Thyroid gland (tissue), 4 donors: ENCODE data around the gene PSD2. TPM values are rescaled to one million over a fixed set of nuclear protein-coding genes. Genes with fewer than 3 reads are reported as not detected.

Source experiments
- DNase-seq, 2 donors: peaks; one replicate each; pipeline ENCODE4 v3.0.0-alpha.2; 2019
- H3K27ac ChIP-seq, 3 donors: fragments of 200-600 bp; sonication (generic); 1 replicate in 2 of 3; 2 replicates in 1 of 3; pipeline ENCODE4 v1.5.1; 2016 to 2019; ENCODE audit warnings: mild to moderate bottlenecking in 1 of 3, moderate library complexity in 1 of 3
- H3K27me3 ChIP-seq: fragments of 200-600 bp; sonication (generic); one replicate; pipeline ENCODE4 v1.5.1; 2019
- H3K36me3 ChIP-seq, 2 donors: fragments of 200-600 bp; sonication (generic); one replicate each; pipeline ENCODE4 v1.5.1; 2016 to 2019
- H3K4me1 ChIP-seq, 2 donors: fragments of 200-600 bp; sonication (generic); one replicate each; pipeline ENCODE4 v1.5.1; 2017 to 2019
- H3K4me3 ChIP-seq, 3 donors: fragments of 200-600 bp; sonication (generic); replicated peaks in 1 of 3; 1 replicate in 2 of 3; 2 replicates in 1 of 3; pipeline ENCODE4 v1.5.1; 2016; ENCODE audit warnings: mild to moderate bottlenecking in 1 of 3
- H3K9me3 ChIP-seq: fragments of 200-600 bp; sonication (generic); one replicate; pipeline ENCODE4 v1.5.1; 2017
- CTCF ChIP-seq, 6 experiments: fragments of 200-600 bp in 3 of 6; fragments of 450-650 bp in 3 of 6; sonication (generic) in 3 of 6; IDR thresholded peaks; one replicate each; pipeline ENCODE4 v1.5.1; 2016 to 2019; ENCODE audit warnings: antibody characterized with exemption in 6 of 6, mild to moderate bottlenecking in 2 of 6, inconsistent platforms in 1 of 6, moderate library complexity in 1 of 6
- POLR2A ChIP-seq, 2 donors: fragments of 450-650 bp; IDR thresholded peaks; one replicate each; pipeline ENCODE4 v1.6.1; 2017; ENCODE audit warnings: antibody characterized with exemption in 2 of 2, mild to moderate bottlenecking in 2 of 2, moderate library complexity in 1 of 2
- WGBS, 2 donors: methylation state at CpG; one replicate each; pipeline ENCODE4 v1.1.5; 2017; 5-methylcytosine and 5-hydroxymethylcytosine counted together
- intact Hi-C: fragments of 100-400 bp; cut with DNase I; formaldehyde crosslinking; loops from one replicate; pipeline ENCODE4 v1.15.1; 2023
- total RNA-seq, 4 donors: library from RNA; depleted of rRNA; stranded (reverse); fragments of >200 nt; gene quantifications; one replicate each; pipeline ENCODE4 v1.2.3, GENCODE V29; 2016

Gene PSD2
- total RNA-seq, 4 donors from 2014 or later, result 0.11 to 0.67 (median 0.13) TPM; not detected in 1

DNA sequence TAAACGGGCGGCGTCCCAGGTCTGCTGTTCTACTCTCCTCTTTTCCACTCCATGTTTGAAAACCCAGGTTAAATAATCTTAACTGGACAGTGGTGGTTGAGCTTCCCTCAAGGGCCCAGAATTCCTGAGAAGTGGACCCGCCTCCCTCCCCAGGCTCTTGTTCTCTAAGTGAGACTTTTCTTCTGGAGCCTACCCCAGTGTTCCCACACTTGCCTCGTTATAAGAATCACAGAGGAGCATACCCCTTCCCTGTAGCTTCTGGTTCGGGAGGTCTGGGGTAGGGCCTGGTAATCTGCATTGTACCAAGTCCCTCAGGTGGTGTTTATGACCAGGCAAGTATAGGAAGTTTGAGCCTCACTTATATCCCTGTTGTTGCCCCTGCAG lies 12.0 kb downstream of the PSD2 start:
- WGBS, 2 donors, result 65 to 71% methylated on average over 6 of the region's 6 CpGs
- H3K27me3 ChIP-seq, result no peaks in the 10 kb centered on the region
- no peak overlapping the region for H3K27ac ChIP-seq
- no peaks in the 10 kb centered on the region for H3K9me3 ChIP-seq
- intact Hi-C loops, result no loop called here
- no peaks in the 10 kb centered on the region for H3K4me1 ChIP-seq
- no peaks in the 10 kb centered on the region for H3K36me3 ChIP-seq
- no peak overlapping the region for H3K4me3 ChIP-seq
- no peak for TF ChIP-seq CTCF (IDR thresholded peaks at IDR 0.05)
- TF ChIP-seq POLR2A (IDR thresholded peaks at IDR 0.05), result no peak
- DNase-seq, result no peak

DNA sequence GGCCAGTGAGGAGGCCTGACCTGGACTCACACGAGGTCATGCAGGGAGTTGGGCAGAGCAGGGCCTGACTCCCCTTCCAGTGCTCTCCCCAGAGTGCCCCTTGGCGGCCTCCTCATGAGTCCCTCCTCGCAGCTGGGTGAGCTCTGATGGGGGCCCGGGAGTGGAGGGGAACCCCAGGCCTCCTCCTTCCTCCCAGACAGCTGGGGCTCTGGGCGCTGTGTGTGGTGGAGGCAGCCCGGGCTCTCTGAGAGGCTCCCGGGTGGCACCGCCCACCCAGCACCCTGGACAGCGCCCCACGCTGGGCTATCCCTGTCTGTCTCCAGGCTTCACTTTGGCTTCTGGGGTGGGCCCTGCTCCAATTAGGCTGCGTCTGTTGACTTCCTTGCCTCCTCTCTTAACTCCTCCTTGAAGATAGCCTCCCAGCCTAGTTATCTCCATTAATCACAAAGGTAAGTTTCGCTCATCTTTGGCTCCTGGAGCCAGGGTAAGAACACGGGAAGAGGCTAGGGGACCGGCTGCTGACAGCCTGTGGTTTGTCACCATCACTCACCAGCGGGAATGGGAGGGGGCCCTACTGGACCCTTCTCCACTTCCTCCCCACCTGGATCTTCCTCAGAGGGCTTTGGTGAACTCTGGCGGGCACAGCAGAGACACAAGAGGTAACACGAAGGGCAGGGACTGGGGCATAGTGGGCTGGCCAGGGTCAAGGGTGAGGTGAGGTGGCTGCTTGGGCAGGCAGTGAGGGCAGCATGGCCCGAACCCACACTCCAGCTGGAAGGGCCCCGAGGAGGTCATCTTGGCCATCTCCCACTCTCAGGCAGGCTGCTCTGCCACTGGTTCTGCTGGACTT lies 13.1 kb downstream of the PSD2 start:
- 38 to 40% methylated on average over 14 to 15 of the region's 19 CpGs for WGBS, 2 donors

DNA sequence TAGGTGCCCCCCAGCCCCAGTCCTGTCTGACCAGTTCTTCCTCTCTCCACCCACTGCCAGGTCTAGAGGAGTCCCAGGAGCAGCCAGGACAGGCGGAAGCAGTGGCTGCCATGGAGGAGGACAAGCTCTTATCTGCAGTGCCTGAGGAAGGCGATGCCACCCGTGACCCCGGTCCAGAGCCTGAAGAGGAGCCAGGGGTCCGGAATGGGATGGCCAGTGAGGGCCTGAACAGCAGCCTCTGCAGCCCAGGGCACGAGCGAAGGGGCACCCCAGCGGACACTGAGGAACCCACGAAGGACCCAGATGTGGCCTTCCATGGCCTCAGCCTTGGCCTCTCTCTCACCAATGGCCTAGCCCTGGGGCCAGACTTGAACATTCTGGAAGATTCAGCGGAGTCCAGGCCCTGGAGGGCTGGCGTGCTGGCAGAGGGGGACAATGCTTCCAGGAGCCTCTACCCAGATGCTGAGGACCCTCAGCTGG lies 13.8 kb downstream of the PSD2 start:
- intact Hi-C loops, result no loop called here
- H3K27me3 ChIP-seq, result no peaks in the 10 kb centered on the region
- H3K27ac ChIP-seq, result no peak overlapping the region
- TF ChIP-seq POLR2A (IDR thresholded peaks at IDR 0.05) (no peak), CTCF (IDR thresholded peaks at IDR 0.05) (no peak)
- H3K4me1 ChIP-seq, result no peaks in the 10 kb centered on the region
- no peaks in the 10 kb centered on the region for H3K36me3 ChIP-seq
- H3K4me3 ChIP-seq, result no peak overlapping the region
- no peak for DNase-seq
- H3K9me3 ChIP-seq, result no peaks in the 10 kb centered on the region
- 94 to 96% methylated on average over 5 to 7 of the region's 11 CpGs for WGBS, 2 donors

More for the DNA sequence above, 13.1 kb downstream of the PSD2 start:
- Histone ChIP-seq H3K36me3 (no peaks in the 10 kb centered on the region), H3K27me3 (no peaks in the 10 kb centered on the region), H3K4me1 (no peaks in the 10 kb centered on the region), H3K9me3 (no peaks in the 10 kb centered on the region), H3K27ac (no peak overlapping the region), H3K4me3 (no peak overlapping the region)
- intact Hi-C loops, result no loop called here
- TF ChIP-seq CTCF (IDR thresholded peaks at IDR 0.05) (no peak), POLR2A (IDR thresholded peaks at IDR 0.05) (no peak)
- peak; percentile 18 to 43 for DNase-seq

GRCh38 chr5:139810341-139811273 lies 15.0 kb downstream of the PSD2 start:
- Histone ChIP-seq H3K4me3 (no peak overlapping the region), H3K36me3 (no peaks in the 10 kb centered on the region), H3K4me1 (no peaks in the 10 kb centered on the region), H3K27ac (no peak overlapping the region), H3K27me3 (no peaks in the 10 kb centered on the region), H3K9me3 (no peaks in the 10 kb centered on the region)
- TF ChIP-seq CTCF (IDR thresholded peaks at IDR 0.05), result no peak
- TF ChIP-seq POLR2A (IDR thresholded peaks at IDR 0.05), result no peak
- no peak for DNase-seq
- intact Hi-C loops, result no loop called here
- WGBS, 2 donors, result 76 to 94% methylated on average over 7 to 8 of the region's 8 CpGs
